NK-92 (cell line): ENCODE data around the gene ELP1.
"Not testable (repeated sequence)": the region's sequence is repeated elsewhere in the genome, so short reads cannot be mapped to it uniquely, and the experiment has no call there.

Source experiments
- DNase-seq: peaks from one replicate; lab custom pipeline; 2025; ENCODE audit not compliant: unreplicated experiment; lab: John Stamatoyannopoulos, UW

ELP1 gene, protein sequence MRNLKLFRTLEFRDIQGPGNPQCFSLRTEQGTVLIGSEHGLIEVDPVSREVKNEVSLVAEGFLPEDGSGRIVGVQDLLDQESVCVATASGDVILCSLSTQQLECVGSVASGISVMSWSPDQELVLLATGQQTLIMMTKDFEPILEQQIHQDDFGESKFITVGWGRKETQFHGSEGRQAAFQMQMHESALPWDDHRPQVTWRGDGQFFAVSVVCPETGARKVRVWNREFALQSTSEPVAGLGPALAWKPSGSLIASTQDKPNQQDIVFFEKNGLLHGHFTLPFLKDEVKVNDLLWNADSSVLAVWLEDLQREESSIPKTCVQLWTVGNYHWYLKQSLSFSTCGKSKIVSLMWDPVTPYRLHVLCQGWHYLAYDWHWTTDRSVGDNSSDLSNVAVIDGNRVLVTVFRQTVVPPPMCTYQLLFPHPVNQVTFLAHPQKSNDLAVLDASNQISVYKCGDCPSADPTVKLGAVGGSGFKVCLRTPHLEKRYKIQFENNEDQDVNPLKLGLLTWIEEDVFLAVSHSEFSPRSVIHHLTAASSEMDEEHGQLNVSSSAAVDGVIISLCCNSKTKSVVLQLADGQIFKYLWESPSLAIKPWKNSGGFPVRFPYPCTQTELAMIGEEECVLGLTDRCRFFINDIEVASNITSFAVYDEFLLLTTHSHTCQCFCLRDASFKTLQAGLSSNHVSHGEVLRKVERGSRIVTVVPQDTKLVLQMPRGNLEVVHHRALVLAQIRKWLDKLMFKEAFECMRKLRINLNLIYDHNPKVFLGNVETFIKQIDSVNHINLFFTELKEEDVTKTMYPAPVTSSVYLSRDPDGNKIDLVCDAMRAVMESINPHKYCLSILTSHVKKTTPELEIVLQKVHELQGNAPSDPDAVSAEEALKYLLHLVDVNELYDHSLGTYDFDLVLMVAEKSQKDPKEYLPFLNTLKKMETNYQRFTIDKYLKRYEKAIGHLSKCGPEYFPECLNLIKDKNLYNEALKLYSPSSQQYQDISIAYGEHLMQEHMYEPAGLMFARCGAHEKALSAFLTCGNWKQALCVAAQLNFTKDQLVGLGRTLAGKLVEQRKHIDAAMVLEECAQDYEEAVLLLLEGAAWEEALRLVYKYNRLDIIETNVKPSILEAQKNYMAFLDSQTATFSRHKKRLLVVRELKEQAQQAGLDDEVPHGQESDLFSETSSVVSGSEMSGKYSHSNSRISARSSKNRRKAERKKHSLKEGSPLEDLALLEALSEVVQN (N-terminal part only)

GRCh38 chr9:108933718-108934322 lies at the start of gene ELP1:
ELP1 (minus strand) TSS chr9:108934124; CDS start chr9:108931146, 2,978 bp downstream.
- peak; percentile 74 for DNase-seq

GRCh38 chr9:108980893-108981292 lies 47.0 kb upstream of the ELP1 start:
- DNase-seq = no peak

DNA sequence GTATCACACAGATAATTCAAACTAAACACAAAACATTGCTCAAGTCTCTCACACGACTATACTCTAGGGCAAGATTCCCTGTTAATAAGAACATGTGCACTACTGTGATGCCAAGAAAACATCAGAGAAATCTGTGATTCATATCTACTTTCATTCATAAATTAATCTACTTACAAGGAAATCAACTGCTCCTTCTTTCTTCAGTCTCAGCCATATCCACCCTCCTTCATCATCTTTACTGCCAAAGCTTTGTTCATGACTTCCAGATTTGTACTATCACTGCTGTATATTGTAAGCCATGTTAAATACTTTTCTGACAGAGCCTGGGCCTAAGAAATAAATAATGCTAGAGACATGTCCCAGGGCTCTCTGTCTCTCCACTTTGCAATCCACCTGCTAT lies 44.3 kb upstream of the ELP1 start:
- no peak for DNase-seq

DNA sequence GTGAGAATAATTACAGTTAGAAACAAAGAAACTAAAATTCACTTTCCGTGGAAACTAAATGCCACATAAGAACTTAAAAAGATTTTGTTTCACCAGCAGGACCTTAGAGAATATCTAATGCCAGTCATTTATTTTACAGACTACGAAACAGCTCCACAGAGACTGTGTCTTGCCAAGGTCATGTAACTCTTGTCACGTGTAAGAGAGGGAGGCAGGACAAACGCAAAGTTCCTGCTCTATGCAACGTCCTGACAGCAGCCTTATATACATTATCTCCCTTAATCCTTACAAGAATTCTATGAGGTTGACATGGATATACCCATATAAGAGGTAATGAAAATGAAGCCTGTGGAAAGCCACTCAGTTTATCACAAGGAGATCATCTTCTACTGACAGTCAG lies 40.0 kb upstream of the ELP1 start:
- DNase-seq = no peak

DNA sequence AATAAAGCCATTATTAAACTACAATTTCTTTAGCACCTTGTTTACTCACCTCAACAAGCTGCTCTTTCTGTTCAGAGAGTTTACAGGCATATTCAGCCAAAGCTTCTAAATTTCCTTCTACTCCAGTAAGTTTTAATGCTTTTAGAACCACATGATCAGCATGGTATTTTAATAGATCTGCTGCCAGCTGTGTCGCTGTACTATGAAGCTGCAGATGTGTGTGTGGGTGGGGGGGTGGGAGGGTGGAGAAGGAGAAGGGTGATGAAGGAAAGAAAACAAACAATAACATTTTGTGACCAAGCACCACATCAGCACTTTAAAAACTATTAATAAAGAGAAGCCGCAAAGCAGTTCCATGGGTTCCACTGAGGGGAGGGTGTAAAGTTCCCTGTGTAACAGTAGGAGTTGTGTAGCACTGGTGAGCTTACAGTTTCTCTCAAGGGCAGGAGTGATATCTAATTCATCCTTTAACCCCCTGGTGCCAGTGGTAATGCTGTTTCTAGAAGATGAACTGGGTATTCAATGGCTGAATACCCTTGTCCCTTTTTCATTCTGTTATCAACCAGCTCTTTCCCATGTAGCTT lies 38.8 kb upstream of the ELP1 start:
- DNase-seq = no peak

DNA sequence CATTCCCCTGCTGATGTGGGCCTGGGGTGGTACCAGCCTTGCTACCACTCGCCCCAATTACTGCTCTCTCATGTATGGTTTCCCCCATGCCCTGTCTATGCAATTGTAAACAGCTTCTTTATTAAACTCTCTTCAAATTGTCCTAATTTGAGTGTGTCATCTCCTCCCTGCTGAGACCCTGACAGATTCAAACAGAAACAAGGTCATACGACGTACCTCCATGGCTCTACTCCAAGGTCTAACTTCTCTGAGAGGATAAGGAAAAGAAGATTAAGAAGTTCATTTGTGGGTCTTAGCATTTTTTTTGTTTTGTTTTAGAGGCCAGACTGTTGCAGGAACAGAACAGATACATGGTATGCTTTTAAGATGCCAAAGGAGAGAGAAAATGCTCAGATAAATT lies 38.3 kb upstream of the ELP1 start:
- no peak for DNase-seq

DNA sequence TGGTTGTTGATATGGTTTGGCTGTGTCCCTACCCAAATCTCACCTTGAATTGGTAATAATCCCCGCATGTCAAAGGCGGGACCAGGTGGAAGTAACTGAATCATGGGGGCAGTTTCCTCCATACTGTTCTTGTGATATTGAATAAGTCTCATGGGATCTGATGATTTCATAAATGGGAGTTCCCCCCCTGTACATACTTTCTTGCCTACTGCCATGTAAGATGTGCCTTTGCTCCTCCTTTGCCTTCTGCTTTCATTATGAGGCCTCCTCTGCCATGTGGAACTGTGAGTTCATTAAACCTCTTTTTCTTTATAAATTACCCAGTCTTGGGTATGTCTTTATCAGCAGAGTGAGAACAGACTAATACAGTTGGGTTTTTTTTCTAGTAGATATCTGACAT lies 37.5 kb upstream of the ELP1 start:
- DNase-seq = not testable (repeated sequence)

DNA sequence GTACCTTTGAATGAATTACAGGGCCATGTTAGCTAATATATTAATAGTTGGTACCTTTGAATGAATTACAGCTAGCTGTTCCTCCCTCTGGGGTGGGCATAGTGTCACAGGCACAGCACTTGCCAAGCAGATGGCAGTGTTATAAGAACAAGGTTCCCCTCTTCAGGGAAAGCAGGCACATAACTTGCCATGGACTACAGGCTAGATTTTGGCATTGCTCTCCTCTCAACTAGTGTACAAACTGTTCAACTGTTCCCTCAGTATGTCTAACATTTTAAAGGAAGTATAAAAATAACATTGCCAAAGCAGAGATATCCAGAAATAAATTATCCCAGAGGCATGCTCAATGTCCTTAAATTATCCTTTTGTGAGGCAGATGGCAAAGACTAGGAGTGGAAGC lies 34.0 kb upstream of the ELP1 start:
- no peak for DNase-seq

- no peak for DNase-seq
Measured at GRCh38 chr9:108963459-108964143, 29.7 kb upstream of the ELP1 start.

GRCh38 chr9:108961151-108961550 lies 27.2 kb upstream of the ELP1 start:
- DNase-seq = no peak

DNA sequence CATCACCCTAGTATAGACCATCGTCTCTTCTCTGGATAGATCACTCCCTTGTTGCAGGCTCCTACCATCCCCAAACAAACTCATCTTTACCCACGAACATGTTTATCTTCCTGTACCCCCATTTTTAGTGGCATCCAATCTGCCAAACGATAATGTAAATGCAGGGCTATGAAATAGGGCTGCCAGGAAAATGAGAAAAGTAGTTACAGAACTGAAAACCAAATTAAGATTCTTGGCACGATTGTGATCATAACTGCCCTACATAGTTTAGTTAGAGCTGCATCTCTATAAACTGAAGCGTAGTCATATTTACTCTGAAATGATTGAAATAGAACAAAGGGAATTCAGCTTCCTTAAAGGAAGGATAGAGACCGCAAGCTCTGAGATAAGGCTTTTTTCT lies 26.4 kb upstream of the ELP1 start:
- no peak for DNase-seq

DNA sequence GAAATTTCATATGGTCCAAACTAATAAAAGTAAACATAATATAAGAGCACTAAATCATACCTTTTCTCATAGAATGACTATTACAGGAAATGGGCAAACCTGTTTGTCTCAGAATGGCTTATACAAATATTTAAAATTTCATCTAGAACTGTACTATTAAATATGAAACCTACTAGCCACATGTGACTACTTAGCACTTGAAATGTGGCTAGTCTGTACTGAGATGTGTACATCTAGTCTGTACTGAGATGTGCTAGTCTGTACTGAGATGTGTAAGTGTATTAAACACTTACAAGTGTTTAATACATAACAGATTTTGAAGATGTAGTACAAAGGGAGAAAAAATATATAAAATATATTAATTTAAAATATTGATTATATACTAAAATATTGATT lies 22.7 kb upstream of the ELP1 start:
- no peak for DNase-seq

DNA sequence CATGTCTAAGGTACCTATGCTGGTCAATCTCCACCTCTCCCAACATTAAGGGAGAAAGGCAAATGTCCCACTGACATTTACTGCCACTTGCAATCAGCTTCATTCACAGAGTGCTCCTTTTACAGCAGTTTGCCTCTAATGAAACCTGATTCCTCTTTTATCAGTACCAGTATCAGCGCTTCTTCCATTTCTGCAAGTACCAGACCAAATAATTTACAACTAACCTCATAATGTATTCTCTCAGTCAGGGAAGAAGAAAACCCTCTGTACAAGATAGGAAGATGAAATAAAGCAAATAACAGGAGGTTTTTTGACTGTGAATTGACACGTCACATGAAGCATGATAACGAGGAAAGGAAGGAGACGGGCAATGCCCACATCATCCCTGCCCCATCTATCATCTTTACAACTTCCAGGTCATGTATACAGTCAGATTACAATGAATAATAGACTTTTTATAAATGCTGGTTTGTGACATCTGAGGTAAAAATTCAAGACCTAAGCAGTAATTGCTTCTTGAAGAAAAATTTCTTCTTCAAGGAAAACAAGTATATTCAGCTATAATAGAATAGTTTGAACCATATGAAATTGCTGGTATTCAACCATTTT lies 22.2 kb upstream of the ELP1 start:
- DNase-seq = no peak

- no peak for DNase-seq
Measured at GRCh38 chr9:108953983-108954574, 20.2 kb upstream of the ELP1 start.

DNA sequence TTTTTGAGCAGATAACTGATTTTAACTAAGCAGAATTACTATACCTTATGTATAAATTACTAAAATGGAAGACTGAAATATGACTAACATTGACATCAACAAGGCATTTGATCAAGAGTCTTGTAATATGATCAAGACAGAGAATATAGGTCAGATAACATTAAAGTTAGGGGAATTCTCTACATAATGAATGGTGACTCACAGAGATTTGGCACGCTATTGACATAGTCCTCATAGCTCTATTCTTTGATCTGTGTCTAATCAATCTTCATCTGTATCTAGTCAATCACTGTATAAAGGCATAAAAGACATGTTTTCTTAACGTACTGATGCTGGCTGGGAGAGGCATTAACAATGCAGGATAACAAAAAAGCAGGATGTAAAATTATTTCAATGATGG lies 17.7 kb upstream of the ELP1 start:
- no peak for DNase-seq

- no peak for DNase-seq
Measured at GRCh38 chr9:108950168-108950567, 16.2 kb upstream of the ELP1 start.

DNA sequence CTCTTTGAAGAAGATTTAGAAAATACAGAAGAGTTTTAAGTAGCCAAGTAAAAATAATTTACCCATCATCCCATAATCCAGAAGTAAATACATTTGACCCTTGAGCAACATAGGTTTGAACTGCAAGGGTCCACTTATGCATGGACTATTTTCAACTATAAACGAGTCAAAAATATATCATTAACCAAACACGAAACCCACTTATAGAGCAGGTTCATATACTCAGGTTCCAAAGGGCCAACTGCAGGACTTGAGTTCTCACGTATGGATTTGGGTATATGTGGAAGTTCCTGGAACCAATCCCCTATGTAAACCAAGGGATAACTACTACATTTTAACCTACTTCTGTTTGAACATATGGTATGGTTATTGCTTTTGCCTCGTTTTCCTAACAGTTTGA lies 6.1 kb upstream of the ELP1 start:
- DNase-seq = no peak

- no peak for DNase-seq
Measured at GRCh38 chr9:108937561-108938305, 3.8 kb upstream of the ELP1 start.
